K562 (cell line): ENCODE results near the gene RALY. TPM values are rescaled to one million over a fixed set of nuclear protein-coding genes. Genes with fewer than 3 reads are reported as not detected.

Source experiments
- ATAC-seq: fragments of 200-7000 bp; cut with Tn5 transposase; 3 replicates; pipeline ENCODE4 v1.9.1; 2020; ENCODE audit warnings: moderate library complexity
- BruUV-seq: library from RNA; stranded (reverse); fragments of 400-500 nt; replicated peaks from 2 replicates; lab custom pipeline; 2021; lab: Mats Ljungman, UMichigan
- CTCF ChIA-PET: fragments of 300-600 bp; formaldehyde crosslinking; extraction: SDS; loops from one replicate; lab custom pipeline; 2021; ENCODE audit warnings: low intra/inter-chr PET ratio; lab: Yijun Ruan, JAX
- POLR2A ChIA-PET: fragments of 300-600, 350-650 bp; sonication (Branson Sonifier 250); formaldehyde crosslinking; extraction: SDS; loops from one replicate; lab custom pipeline; 2021; ENCODE audit warnings: antibody characterized with exemption, inconsistent platforms; lab: Yijun Ruan, JAX
- DNase-seq, 4 experiments: peaks; one replicate each; pipeline versions ENCODE4 v3.0.0 to v3.0.0-alpha.2; 2011 to 2018; ENCODE audit warnings: low spot score in 3 of 4, mixed read lengths in 3 of 4; ENCODE audit errors: extremely low read depth in 1 of 4
- FAIRE-seq: peaks from 2 replicates; lab custom pipeline; 2011; peaks lifted over from hg19 to GRCh38; lab: Jason Lieb, UNC
- H2AFZ ChIP-seq: 2 replicates; pipeline ENCODE4 v1.6.0; 2011; ENCODE audit warnings: low read depth, low read length, control low read depth, inconsistent platforms
- H3K27ac ChIP-seq: fragments of 200-600 bp; 3 replicates; pipeline ENCODE4 v1.8.0; 2011; ENCODE audit warnings: low read depth, mild to moderate bottlenecking, control low read depth, inconsistent platforms, low read length, moderate library complexity, mixed read lengths; ENCODE audit errors: extremely low read depth
- H3K27me3 ChIP-seq, 2 experiments: fragments of 300-600 bp in 1 of 2; 2 replicates in 1 of 2; 3 replicates in 1 of 2; pipeline versions ENCODE4 v1.6.0 to v1.8.0; 2011; ENCODE audit warnings: inconsistent platforms in 2 of 2, low read length in 2 of 2, mild to moderate bottlenecking in 1 of 2, mixed read lengths in 1 of 2, moderate library complexity in 1 of 2; ENCODE audit not compliant: control insufficient read depth in 2 of 2, insufficient read depth in 2 of 2
- H3K36me3 ChIP-seq: fragments of 300-600 bp; 3 replicates; pipeline ENCODE4 v1.8.0; 2011; ENCODE audit warnings: mild to moderate bottlenecking, low read length, inconsistent platforms; ENCODE audit not compliant: control insufficient read depth, insufficient read depth
- H3K4me1 ChIP-seq, 2 experiments: fragments of 200-600 bp in 1 of 2; replicated peaks in 1 of 2; 2 replicates in 1 of 2; 3 replicates in 1 of 2; pipeline versions ENCODE4 v1.5.1 to v1.8.0; 2011; ENCODE audit warnings: inconsistent platforms in 2 of 2, low read length in 2 of 2, mild to moderate bottlenecking in 1 of 2, mixed read lengths in 1 of 2, moderate library complexity in 1 of 2; ENCODE audit not compliant: control insufficient read depth in 2 of 2, insufficient read depth in 2 of 2
- H3K4me2 ChIP-seq: 2 replicates; pipeline ENCODE4 v1.6.1; 2011; ENCODE audit warnings: low read length, control low read depth, inconsistent platforms, mixed read lengths; ENCODE audit not compliant: insufficient read depth
- H3K4me3 ChIP-seq: fragments of 200-600 bp; sonication (generic), shearing (Covaris generic); 2 replicates; pipeline ENCODE4 v1.5.1; 2016; ENCODE audit warnings: control low read depth, inconsistent platforms
- H3K79me2 ChIP-seq: fragments of 200-600 bp; 3 replicates; pipeline ENCODE4 v1.8.0; 2011; ENCODE audit warnings: low read length, inconsistent platforms; ENCODE audit not compliant: control insufficient read depth, insufficient read depth
- H3K9ac ChIP-seq, 2 experiments: 2 replicates each; pipeline versions ENCODE4 v1.6.0 to v1.6.1; 2011; ENCODE audit warnings: low read depth in 2 of 2, low read length in 2 of 2, control low read depth in 1 of 2, inconsistent platforms in 1 of 2, mild to moderate bottlenecking in 1 of 2, mixed read lengths in 1 of 2; ENCODE audit not compliant: insufficient read depth in 1 of 2
- H3K9me1 ChIP-seq: one replicate; pipeline ENCODE4 v1.6.0; 2011; ENCODE audit warnings: inconsistent platforms, mild to moderate bottlenecking, low read length, moderate library complexity; ENCODE audit not compliant: control insufficient read depth, insufficient read depth
- H3K9me3 ChIP-seq: replicated peaks from 2 replicates; pipeline ENCODE4 v1.5.1; 2011; ENCODE audit warnings: low read depth, low read length, inconsistent platforms; ENCODE audit not compliant: control insufficient read depth, insufficient read depth
- H4K20me1 ChIP-seq: replicated peaks from 2 replicates; pipeline ENCODE4 v1.6.1; 2011; ENCODE audit warnings: low read length, inconsistent platforms, mixed read lengths; ENCODE audit not compliant: control insufficient read depth, insufficient read depth
- ETV1 ChIP-seq: fragments of 450-650 bp; conservative IDR thresholded peaks from 2 replicates; pipeline ENCODE4 v1.6.1; 2016; ENCODE audit warnings: missing genetic modification characterization, control low read depth, low read depth, missing compliant biosample characterization
- GATA2 ChIP-seq: sonication (generic); formaldehyde crosslinking; IDR thresholded peaks from 2 replicates; pipeline ENCODE4 v1.4.0; 2020; ENCODE audit warnings: mild to moderate bottlenecking, missing genetic modification reagents
- KDM4B ChIP-seq, 2 experiments: fragments of 450-650 bp in 1 of 2; sonication (generic) in 1 of 2; IDR thresholded peaks; 2 replicates each; pipeline ENCODE4 v1.6.1; 2016 to 2017; ENCODE audit warnings: borderline replicate concordance in 2 of 2, antibody characterized with exemption in 1 of 2, low read depth in 1 of 2, mild to moderate bottlenecking in 1 of 2
- NFE2L1 ChIP-seq: fragments of 450-650 bp; IDR thresholded peaks from 2 replicates; pipeline ENCODE4 v1.6.1; 2016; ENCODE audit warnings: missing genetic modification characterization, low read depth, mild to moderate bottlenecking, missing compliant biosample characterization, moderate library complexity, borderline replicate concordance
- ZNF408 ChIP-seq: fragments of 250-450 bp; sonication (Bioruptor Pico); IDR thresholded peaks from 2 replicates; pipeline ENCODE4 v1.4.0; 2020; ENCODE audit warnings: low read depth, mild to moderate bottlenecking, moderate library complexity
- ZNF445 ChIP-seq: fragments of 250-450 bp; sonication (Bioruptor Pico); IDR thresholded peaks from 2 replicates; pipeline ENCODE4 v1.4.0; 2020; ENCODE audit warnings: low read depth, mild to moderate bottlenecking, moderate library complexity
- WGBS: fragments of 100-300 bp; shearing (Covaris generic); methylation state at CpG from one replicate; pipeline ENCODE4 v1.1.6; 2016; ENCODE audit warnings: low coverage, mixed read lengths; ENCODE audit not compliant: insufficient coverage; ENCODE audit errors: missing lambda C conversion rate; 5-methylcytosine and 5-hydroxymethylcytosine counted together
- in situ Hi-C: fragments of 300-500 bp; cut with MboI; formaldehyde crosslinking; loops from 4 replicates; pipeline ENCODE4 v1.15.0; 2018; ENCODE audit warnings: inconsistent platforms, mixed read lengths
- intact Hi-C: fragments of 100-400 bp; cut with micrococcal nuclease; formaldehyde crosslinking; loops from 2 replicates; pipeline ENCODE4 v1.14.2; 2022
- polyA plus RNA-seq, 8 experiments: library from polyadenylated mRNA; depleted of rRNA in 4 of 8; stranded (reverse) in 5 of 8; unstranded in 3 of 8; fragments of >200 nt; fragmentation: Nextera tagmentation in 2 of 8; fragmentation: Illumina TruSeq in 1 of 8; extraction: Ambion mirVana in 2 of 8; extraction: Trizol in 1 of 8; gene quantifications; 2 replicates each; pipeline versions ENCODE4 v1.2.1 to v1.2.3, GENCODE V29; 2011 to 2014; ENCODE audit warnings: inconsistent platforms in 1 of 8, missing spikeins in 1 of 8
- total RNA-seq, 7 experiments: library from RNA; depleted of rRNA in 6 of 7; stranded (reverse); fragments of >200 nt in 6 of 7; fragmentation: Illumina TruSeq in 2 of 7; extraction: Trizol in 2 of 7; gene quantifications; 2 replicates each; pipeline versions ENCODE4 v1.2.1 to v1.2.3, GENCODE V29; 2011 to 2021; ENCODE audit warnings: low replicate concordance in 1 of 7
- TF ChIP-seq, protein P1 (sequence below), 2 experiments: IDR thresholded peaks in 1 of 2; conservative IDR thresholded peaks in 1 of 2; 2 replicates each; pipeline ENCODE4 v1.6.1; 2016; ENCODE audit warnings: low read depth in 2 of 2, mild to moderate bottlenecking in 1 of 2, missing compliant biosample characterization in 1 of 2, missing genetic modification characterization in 1 of 2, moderate library complexity in 1 of 2
- TF ChIP-seq, protein P2 (sequence below), 2 experiments: fragments of 450-650 bp; IDR thresholded peaks; 2 replicates each; pipeline ENCODE4 v1.6.1; 2018; ENCODE audit warnings: mild to moderate bottlenecking in 2 of 2, low read depth in 1 of 2; ENCODE audit not compliant: partially characterized antibody in 2 of 2
- TF ChIP-seq, protein P3 (sequence below): fragments of 450-650 bp; formaldehyde crosslinking; IDR thresholded peaks from 2 replicates; pipeline ENCODE4 v1.4.0; 2020; ENCODE audit warnings: mild to moderate bottlenecking, mixed read lengths

Gene RALY
- total and polyA plus RNA-seq, 9 of the 15 experiments (the other 6 are each of a cell fraction or from before 2014, with no cell fraction given) = 0.80 to 207 (median 128) TPM

- ChIA-PET CTCF (no interaction called here), POLR2A (interaction anchor here (1.0 to 1.3 kb wide), 4 partner anchors 8 to 63 kb away, joined by 3 to 5 read pairs (median 4); no protein-coding TSS in a partner anchor)
- no peak overlapping the region for H3K4me3 ChIP-seq
- H3K27ac ChIP-seq = no peak overlapping the region
- H3K27me3 ChIP-seq = no peaks in the 10 kb centered on the region
- H3K9ac ChIP-seq = no peak overlapping the region
- H2AFZ ChIP-seq = no peak overlapping the region
- FAIRE-seq (peak; percentile 6), ATAC-seq (peak; percentile 48; the same call in 1 of the 3 replicates), DNase-seq (peak in 1 of 4 experiments; percentile 27)
- peaks cover 24% of the 10 kb centered on the region; the same call in 1 of the 2 replicates for H4K20me1 ChIP-seq
- H3K4me2 ChIP-seq = no peak overlapping the region; the same call in 1 of the 2 replicates
- no TSS peak for BruUV-seq
- no peaks in the 10 kb centered on the region for H3K9me3 ChIP-seq
- intact Hi-C loops (loop anchor here (10.0 kb wide), 1 partner anchor 268 kb away; no protein-coding TSS in a partner anchor), in situ Hi-C loops (no loop called here)
- peaks cover 6% of the 10 kb centered on the region for H3K9me1 ChIP-seq
- H3K4me1 ChIP-seq = peaks cover 5 to 26% of the 10 kb centered on the region in 2 experiments; a peak in 3 of 5 replicates
- peaks cover 42% of the 10 kb centered on the region; the same call in 2 of the 3 replicates for H3K79me2 ChIP-seq
- H3K36me3 ChIP-seq = peaks cover 34% of the 10 kb centered on the region
- 63% methylated on average over 5 of the region's 5 CpGs for WGBS
- no peak for TF ChIP-seq NFE2L1 (tag)
- TF ChIP-seq ETV1 (tag) = 0 out of 2 replicates have a peak, but pooled peaks have one; percentile 25
- TF ChIP-seq, protein P1, sequence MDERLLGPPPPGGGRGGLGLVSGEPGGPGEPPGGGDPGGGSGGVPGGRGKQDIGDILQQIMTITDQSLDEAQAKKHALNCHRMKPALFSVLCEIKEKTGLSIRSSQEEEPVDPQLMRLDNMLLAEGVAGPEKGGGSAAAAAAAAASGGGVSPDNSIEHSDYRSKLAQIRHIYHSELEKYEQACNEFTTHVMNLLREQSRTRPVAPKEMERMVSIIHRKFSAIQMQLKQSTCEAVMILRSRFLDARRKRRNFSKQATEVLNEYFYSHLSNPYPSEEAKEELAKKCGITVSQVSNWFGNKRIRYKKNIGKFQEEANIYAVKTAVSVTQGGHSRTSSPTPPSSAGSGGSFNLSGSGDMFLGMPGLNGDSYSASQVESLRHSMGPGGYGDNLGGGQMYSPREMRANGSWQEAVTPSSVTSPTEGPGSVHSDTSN (CRISPR knock-in tag; IDR thresholded peaks at IDR 0.05; ENCODE audit: low read depth) = no peak
- TF ChIP-seq, protein P1 (tag; conservative IDR thresholded peaks at IDR 0.05; ENCODE audit: low read depth) = 0 out of 2 replicates have a peak, but pooled peaks have one; percentile 28
- TF ChIP-seq GATA2 (CRISPR knock-in tag) = no peak
- no peak for TF ChIP-seq ZNF445 (CRISPR knock-in tag)
- TF ChIP-seq ZNF408 (CRISPR knock-in tag) = no peak
- TF ChIP-seq KDM4B (IDR thresholded peaks at IDR 0.05; ENCODE audit: borderline replicate concordance in 2 of 2, low read depth in 1 of 2) = no peak
- TF ChIP-seq, protein P2, sequence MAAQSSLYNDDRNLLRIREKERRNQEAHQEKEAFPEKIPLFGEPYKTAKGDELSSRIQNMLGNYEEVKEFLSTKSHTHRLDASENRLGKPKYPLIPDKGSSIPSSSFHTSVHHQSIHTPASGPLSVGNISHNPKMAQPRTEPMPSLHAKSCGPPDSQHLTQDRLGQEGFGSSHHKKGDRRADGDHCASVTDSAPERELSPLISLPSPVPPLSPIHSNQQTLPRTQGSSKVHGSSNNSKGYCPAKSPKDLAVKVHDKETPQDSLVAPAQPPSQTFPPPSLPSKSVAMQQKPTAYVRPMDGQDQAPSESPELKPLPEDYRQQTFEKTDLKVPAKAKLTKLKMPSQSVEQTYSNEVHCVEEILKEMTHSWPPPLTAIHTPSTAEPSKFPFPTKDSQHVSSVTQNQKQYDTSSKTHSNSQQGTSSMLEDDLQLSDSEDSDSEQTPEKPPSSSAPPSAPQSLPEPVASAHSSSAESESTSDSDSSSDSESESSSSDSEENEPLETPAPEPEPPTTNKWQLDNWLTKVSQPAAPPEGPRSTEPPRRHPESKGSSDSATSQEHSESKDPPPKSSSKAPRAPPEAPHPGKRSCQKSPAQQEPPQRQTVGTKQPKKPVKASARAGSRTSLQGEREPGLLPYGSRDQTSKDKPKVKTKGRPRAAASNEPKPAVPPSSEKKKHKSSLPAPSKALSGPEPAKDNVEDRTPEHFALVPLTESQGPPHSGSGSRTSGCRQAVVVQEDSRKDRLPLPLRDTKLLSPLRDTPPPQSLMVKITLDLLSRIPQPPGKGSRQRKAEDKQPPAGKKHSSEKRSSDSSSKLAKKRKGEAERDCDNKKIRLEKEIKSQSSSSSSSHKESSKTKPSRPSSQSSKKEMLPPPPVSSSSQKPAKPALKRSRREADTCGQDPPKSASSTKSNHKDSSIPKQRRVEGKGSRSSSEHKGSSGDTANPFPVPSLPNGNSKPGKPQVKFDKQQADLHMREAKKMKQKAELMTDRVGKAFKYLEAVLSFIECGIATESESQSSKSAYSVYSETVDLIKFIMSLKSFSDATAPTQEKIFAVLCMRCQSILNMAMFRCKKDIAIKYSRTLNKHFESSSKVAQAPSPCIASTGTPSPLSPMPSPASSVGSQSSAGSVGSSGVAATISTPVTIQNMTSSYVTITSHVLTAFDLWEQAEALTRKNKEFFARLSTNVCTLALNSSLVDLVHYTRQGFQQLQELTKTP (IDR thresholded peaks at IDR 0.05; ENCODE audit: low read depth in 1 of 2, partially characterized antibody in 2 of 2) = no peak
- TF ChIP-seq, protein P3, sequence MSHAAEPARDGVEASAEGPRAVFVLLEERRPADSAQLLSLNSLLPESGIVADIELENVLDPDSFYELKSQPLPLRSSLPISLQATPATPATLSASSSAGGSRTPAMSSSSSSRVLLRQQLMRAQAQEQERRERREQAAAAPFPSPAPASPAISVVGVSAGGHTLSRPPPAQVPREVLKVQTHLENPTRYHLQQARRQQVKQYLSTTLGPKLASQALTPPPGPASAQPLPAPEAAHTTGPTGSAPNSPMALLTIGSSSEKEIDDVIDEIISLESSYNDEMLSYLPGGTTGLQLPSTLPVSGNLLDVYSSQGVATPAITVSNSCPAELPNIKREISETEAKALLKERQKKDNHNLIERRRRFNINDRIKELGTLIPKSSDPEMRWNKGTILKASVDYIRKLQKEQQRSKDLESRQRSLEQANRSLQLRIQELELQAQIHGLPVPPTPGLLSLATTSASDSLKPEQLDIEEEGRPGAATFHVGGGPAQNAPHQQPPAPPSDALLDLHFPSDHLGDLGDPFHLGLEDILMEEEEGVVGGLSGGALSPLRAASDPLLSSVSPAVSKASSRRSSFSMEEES (CRISPR knock-in tag) = 0 out of 2 replicates have a peak, but pooled peaks have one; percentile 27
Observed at GRCh38 chr20:34062570-34063482, 69.1 kb downstream of the RALY start.
